Right renal pelvis (tissue), 4 donors: ENCODE data around the gene CCBE1. TPM values are rescaled to one million over a fixed set of nuclear protein-coding genes. Genes with fewer than 3 reads are reported as not detected.
"Not testable (repeated sequence)": the region's sequence is repeated elsewhere in the genome, so short reads cannot be mapped to it uniquely, and the experiment has no call there.

ENCODE experiments used
- DNase-seq, 4 donors: peaks; one replicate each; pipeline ENCODE4 v3.0.0-alpha.2; 2013; ENCODE audit warnings: low read depth in 4 of 4, low spot score in 3 of 4, missing footprints in 1 of 4
- polyA plus RNA-seq, 4 donors: library from polyadenylated mRNA; unstranded; fragments of 120-200 nt; gene quantifications; one replicate each; pipeline ENCODE4 v1.2.1, GENCODE V29; 2013; ENCODE audit not compliant: insufficient read length in 4 of 4

The CCBE1 gene
- polyA plus RNA-seq, 4 donors, result 29.6 to 41.4 (median 38.6) TPM

- no peak for DNase-seq
These were observed 145.2 kb downstream of the CCBE1 start for GRCh38 chr18:59551902-59552635.

- DNase-seq, result no peak
These were observed 147.1 kb downstream of the CCBE1 start for GRCh38 chr18:59550174-59550516.

GRCh38 chr18:59549503-59550173, 147.6 kb downstream of the CCBE1 start:
- no peak for DNase-seq

- DNase-seq, result no peak
These were observed 149.5 kb downstream of the CCBE1 start for GRCh38 chr18:59547581-59548182.

GRCh38 chr18:59546188-59546587, 151.0 kb downstream of the CCBE1 start:
- no peak for DNase-seq

- no peak for DNase-seq
These were observed 156.4 kb downstream of the CCBE1 start for GRCh38 chr18:59540780-59541179.

- no peak for DNase-seq
These were observed 156.9 kb downstream of the CCBE1 start for GRCh38 chr18:59540346-59540745.

- no peak for DNase-seq
These were observed 158.1 kb downstream of the CCBE1 start for GRCh38 chr18:59539108-59539507.

- no peak for DNase-seq
These were observed 159.6 kb downstream of the CCBE1 start for GRCh38 chr18:59537579-59537978.

- no peak for DNase-seq
These were observed 161.1 kb downstream of the CCBE1 start for GRCh38 chr18:59536166-59536565.

GRCh38 chr18:59535055-59535454, 162.2 kb downstream of the CCBE1 start:
- DNase-seq, result no peak

GRCh38 chr18:59528866-59529265, 168.4 kb downstream of the CCBE1 start:
- no peak for DNase-seq

- no peak for DNase-seq
These were observed 176.5 kb downstream of the CCBE1 start for GRCh38 chr18:59520562-59521355.

GRCh38 chr18:59518705-59519104, 178.5 kb downstream of the CCBE1 start:
- no peak for DNase-seq

GRCh38 chr18:59517446-59518165, 179.6 kb downstream of the CCBE1 start:
- no peak for DNase-seq

- no peak for DNase-seq
These were observed 180.7 kb downstream of the CCBE1 start for GRCh38 chr18:59516356-59517155.

- DNase-seq, result not testable (repeated sequence)
These were observed 181.3 kb downstream of the CCBE1 start for GRCh38 chr18:59515956-59516355.

GRCh38 chr18:59515147-59515546, 182.1 kb downstream of the CCBE1 start:
- DNase-seq, result no peak

- DNase-seq, result no peak
These were observed 183.0 kb downstream of the CCBE1 start for GRCh38 chr18:59514203-59514602.
